IPS-18a (cell line): ENCODE results near the gene CYB561A3.

Experiments used
- H3K27ac ChIP-seq: one replicate; pipeline ENCODE4 v1.5.1; 2013; ENCODE audit warnings: low read length
- H3K27me3 ChIP-seq: one replicate; pipeline ENCODE4 v1.6.1; 2013; ENCODE audit warnings: mild to moderate bottlenecking, low read length; ENCODE audit not compliant: control insufficient read depth, insufficient read depth
- H3K36me3 ChIP-seq: one replicate; pipeline ENCODE4 v1.6.1; 2013; ENCODE audit warnings: low read depth, low read length; ENCODE audit not compliant: control insufficient read depth
- H3K4me1 ChIP-seq: one replicate; pipeline ENCODE4 v1.6.1; 2013; ENCODE audit warnings: low read depth, low read length; ENCODE audit not compliant: control insufficient read depth
- H3K4me3 ChIP-seq: one replicate; pipeline ENCODE4 v1.5.1; 2013; ENCODE audit warnings: low read length
- H3K9ac ChIP-seq: one replicate; pipeline ENCODE4 v1.6.1; 2013; ENCODE audit warnings: mild to moderate bottlenecking, low read length, moderate library complexity
- H3K9me3 ChIP-seq: one replicate; pipeline ENCODE4 v1.6.1; 2013; ENCODE audit warnings: low read depth, low read length; ENCODE audit not compliant: control insufficient read depth

Gene CYB561A3

DNA sequence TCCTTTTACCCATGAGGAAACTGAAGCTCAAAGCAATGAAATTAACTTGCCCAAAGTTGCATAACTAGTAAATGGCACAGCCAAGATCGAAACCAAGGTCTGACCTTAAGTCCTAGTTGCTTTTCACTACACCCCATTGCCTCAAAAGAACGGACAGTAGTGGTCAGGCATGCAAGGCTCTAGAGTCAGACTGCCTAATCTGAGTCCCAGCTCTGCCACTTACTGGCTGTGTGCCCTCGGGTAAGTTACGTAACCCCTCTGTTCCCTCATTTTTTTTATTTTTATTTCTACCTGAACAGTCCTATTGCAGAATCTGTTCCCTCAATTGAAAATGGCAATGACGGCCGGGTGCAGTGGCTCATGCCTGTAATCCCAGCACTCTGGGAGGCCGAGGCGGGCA, 9.6 kb downstream of the CYB561A3 start:
- H3K4me3 ChIP-seq = no peak overlapping the region
- peaks cover 8% of the 10 kb centered on the region for H3K36me3 ChIP-seq
- no peak overlapping the region for H3K9ac ChIP-seq
- no peaks in the 10 kb centered on the region for H3K9me3 ChIP-seq
- no peaks in the 10 kb centered on the region for H3K4me1 ChIP-seq
- no peaks in the 10 kb centered on the region for H3K27me3 ChIP-seq
- no peak overlapping the region for H3K27ac ChIP-seq

- no peak overlapping the region for H3K27ac ChIP-seq
- no peaks in the 10 kb centered on the region for H3K9me3 ChIP-seq
- no peak overlapping the region for H3K9ac ChIP-seq
- H3K4me3 ChIP-seq = no peak overlapping the region
- H3K36me3 ChIP-seq = peaks cover 8% of the 10 kb centered on the region
- no peaks in the 10 kb centered on the region for H3K4me1 ChIP-seq
- H3K27me3 ChIP-seq = no peaks in the 10 kb centered on the region
Measured at GRCh38 chr11:61350803-61351202, 10.9 kb downstream of the CYB561A3 start.

DNA sequence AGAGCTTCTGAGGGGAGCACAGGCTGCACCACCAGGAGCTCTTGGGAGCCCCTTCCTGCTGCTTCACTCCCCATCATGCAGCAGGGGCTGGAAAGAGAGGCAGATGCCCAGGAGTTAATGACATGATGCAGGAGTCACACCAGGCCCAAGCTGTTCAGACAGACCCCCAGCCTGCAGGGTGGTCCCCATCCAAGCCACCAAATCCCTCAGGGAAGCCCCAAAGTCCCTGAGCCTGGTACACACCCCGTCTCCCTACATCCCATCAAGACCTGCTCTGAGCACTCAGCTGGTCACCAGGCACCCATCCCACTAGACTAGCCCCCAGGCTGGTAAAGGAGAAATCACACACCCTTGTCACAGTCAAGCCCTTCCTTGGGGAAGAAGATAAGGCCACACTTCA, 11.3 kb downstream of the CYB561A3 start:
- no peaks in the 10 kb centered on the region for H3K27me3 ChIP-seq
- no peaks in the 10 kb centered on the region for H3K4me1 ChIP-seq
- no peak overlapping the region for H3K27ac ChIP-seq
- H3K36me3 ChIP-seq = peaks cover 8% of the 10 kb centered on the region
- no peaks in the 10 kb centered on the region for H3K9me3 ChIP-seq
- no peak overlapping the region for H3K9ac ChIP-seq
- H3K4me3 ChIP-seq = no peak overlapping the region

DNA sequence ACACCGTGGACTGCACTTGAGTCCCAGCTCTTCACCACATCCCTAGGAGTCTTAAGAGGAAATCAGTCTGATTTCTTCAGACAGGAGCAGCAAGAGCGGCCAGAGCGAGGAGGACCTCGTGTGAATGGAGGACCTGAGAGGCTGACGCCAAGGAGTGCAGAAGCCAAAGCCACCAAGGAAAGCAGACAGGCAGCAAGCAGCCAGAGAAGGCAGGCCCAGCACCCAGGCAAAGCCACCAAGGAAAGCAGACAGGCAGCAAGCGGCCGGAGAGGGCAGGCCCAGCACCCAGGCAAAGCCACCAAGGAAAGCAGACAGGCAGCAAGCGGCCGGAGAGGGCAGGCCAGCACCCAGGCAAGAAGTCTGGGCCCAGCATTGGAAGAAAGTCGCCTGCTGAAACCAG, 11.8 kb downstream of the CYB561A3 start:
- Histone ChIP-seq H3K36me3 (peaks cover 8% of the 10 kb centered on the region), H3K27me3 (no peaks in the 10 kb centered on the region), H3K9me3 (no peaks in the 10 kb centered on the region), H3K4me1 (no peaks in the 10 kb centered on the region), H3K27ac (no peak overlapping the region), H3K9ac (no peak overlapping the region), H3K4me3 (no peak overlapping the region)

- Histone ChIP-seq H3K9ac (no peak overlapping the region), H3K36me3 (peaks cover 8% of the 10 kb centered on the region), H3K27me3 (no peaks in the 10 kb centered on the region), H3K4me1 (no peaks in the 10 kb centered on the region), H3K9me3 (no peaks in the 10 kb centered on the region), H3K4me3 (no peak overlapping the region), H3K27ac (no peak overlapping the region)
Measured at GRCh38 chr11:61349189-61349751, 12.4 kb downstream of the CYB561A3 start.

DNA sequence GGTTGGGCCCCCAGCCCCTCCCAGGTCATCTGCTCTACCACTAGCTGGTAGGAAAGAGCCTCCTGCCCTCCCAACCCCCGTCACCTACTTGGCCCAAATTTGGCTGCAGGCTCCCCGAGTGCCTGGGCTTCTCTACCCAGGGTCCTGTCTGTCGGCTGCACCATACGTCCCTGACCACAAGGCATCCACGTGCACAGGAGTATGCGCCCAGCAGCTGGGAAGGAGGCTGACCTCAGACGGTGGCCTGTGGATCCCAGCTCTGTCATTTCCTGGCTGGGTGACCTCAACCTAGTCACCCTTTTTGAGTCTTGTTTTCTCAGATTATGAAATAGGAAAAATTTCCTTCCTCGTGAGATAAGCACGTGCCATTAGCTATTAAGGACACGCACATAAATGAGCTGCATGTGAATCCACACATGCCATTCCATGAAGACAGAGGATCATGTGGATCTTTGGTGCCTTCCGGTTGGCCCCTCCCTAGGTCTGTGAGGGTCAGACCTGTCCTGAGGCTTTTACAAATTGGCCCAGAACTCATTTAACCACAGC, 13.7 kb downstream of the CYB561A3 start:
- no peak overlapping the region for H3K27ac ChIP-seq
- no peaks in the 10 kb centered on the region for H3K27me3 ChIP-seq
- H3K4me3 ChIP-seq = no peak overlapping the region
- no peaks in the 10 kb centered on the region for H3K4me1 ChIP-seq
- H3K36me3 ChIP-seq = peaks cover 4% of the 10 kb centered on the region
- no peaks in the 10 kb centered on the region for H3K9me3 ChIP-seq
- H3K9ac ChIP-seq = no peak overlapping the region

DNA sequence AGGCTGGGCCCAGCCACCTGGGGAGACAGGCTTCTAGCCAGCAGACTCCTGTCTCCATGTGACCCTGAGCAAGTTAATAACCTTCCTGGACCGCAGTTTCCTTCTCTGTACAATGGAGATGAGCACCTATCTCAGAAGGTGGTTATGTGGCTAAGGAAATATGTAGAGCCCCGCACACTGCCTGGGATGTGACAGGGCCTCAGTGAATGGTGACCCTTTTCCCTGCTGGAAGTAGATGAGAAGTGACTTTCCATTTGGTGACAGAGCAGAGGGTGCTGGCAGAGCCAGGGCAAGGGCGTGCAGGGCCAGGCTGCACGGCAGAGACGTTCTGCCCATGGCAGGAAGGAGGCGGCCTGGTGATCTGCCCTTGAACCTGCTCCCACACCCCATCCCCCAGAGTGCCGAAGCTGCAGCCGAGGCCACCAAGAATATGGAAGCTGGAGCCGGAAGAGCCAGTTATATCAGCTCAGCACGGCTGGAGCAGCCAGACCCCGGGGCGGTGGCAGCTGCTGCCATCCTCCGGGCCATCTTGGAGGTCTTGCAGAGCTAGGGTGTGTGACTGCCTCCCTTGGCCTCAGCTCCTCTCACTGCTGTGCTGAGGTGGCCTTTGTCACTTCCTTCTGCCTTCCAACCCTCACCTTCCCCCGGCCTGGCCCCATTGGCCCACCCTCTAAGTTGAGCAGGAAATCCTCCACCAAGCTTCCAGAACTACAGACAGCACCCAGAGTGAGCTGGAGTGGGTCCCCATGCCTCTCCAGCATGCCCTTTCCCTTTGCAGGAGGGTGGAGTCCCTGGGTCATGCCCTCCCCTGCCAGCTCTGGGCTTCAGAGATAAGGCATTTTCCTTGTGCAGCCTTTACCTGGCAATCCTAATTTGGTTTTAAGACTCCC, 15.5 kb downstream of the CYB561A3 start:
- H3K9me3 ChIP-seq = no peaks in the 10 kb centered on the region
- H3K27ac ChIP-seq = no peak overlapping the region

DNA sequence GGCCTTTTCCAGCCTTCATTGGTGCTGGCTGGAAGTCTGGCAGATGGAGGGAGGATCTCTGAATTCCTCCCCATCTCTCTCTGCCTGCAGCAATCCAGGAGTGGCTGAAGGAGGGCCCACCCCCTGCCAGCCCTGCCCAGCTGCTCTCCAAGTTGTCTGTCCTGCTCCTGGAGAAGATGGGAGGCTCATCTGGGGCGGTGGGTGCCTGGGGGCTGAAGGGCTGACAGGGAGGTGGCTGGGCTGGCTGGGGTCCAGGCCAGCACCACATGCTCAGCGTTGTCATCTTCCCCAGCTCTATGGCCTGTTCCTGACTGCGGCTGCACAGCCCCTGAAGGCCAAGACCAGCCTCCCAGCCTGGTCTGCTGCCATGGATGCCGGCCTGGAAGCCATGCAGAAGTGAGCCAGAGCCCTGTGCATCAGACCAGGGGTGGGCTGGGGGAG, 16.5 kb downstream of the CYB561A3 start:
- Histone ChIP-seq H3K9me3 (no peaks in the 10 kb centered on the region), H3K9ac (no peak overlapping the region), H3K27ac (no peak overlapping the region), H3K27me3 (no peaks in the 10 kb centered on the region), H3K4me1 (no peaks in the 10 kb centered on the region), H3K36me3 (peaks cover 4% of the 10 kb centered on the region), H3K4me3 (no peak overlapping the region)

More for the DNA sequence above, 15.5 kb downstream of the CYB561A3 start:
- Histone ChIP-seq H3K27me3 (no peaks in the 10 kb centered on the region), H3K4me1 (no peaks in the 10 kb centered on the region), H3K36me3 (peaks cover 4% of the 10 kb centered on the region), H3K9ac (no peak overlapping the region), H3K4me3 (no peak overlapping the region)

- Histone ChIP-seq H3K9me3 (no peaks in the 10 kb centered on the region), H3K4me3 (no peak overlapping the region), H3K27ac (no peak overlapping the region), H3K4me1 (no peaks in the 10 kb centered on the region), H3K9ac (no peak overlapping the region), H3K36me3 (no peaks in the 10 kb centered on the region), H3K27me3 (no peaks in the 10 kb centered on the region)
Measured at GRCh38 chr11:61343792-61344745, 17.6 kb downstream of the CYB561A3 start.

DNA sequence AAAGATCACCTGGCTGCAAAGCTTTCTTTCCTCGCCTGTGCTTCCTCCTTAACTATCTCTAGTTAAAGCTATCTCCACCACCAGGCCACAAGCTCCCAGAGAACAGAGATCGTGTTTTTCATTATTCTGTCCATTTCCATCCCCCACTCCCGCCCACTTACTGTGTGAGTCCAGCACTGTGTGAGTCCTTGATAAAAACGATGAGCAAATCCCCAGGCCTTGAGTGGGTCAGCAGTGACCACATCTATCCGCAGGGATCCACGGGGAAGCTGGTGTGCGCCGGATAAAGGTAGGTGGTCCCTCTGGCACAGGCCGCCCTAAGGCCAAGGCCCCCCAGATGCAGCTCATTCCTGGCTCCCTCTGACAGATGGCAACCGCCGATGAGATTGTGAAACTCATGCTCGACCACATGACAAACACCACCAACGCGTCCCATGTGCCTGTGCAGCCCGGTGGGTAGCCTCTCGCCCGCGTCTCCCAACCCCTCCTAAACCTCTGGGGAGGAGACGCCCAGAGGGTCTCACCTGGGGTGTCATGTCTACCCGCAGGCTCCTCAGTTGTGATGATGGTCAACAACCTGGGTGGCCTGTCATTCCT, 19.4 kb downstream of the CYB561A3 start:
- Histone ChIP-seq H3K27ac (no peak overlapping the region), H3K9me3 (no peaks in the 10 kb centered on the region), H3K36me3 (no peaks in the 10 kb centered on the region), H3K4me1 (no peaks in the 10 kb centered on the region), H3K9ac (no peak overlapping the region), H3K27me3 (no peaks in the 10 kb centered on the region), H3K4me3 (no peak overlapping the region)

- Histone ChIP-seq H3K9ac (no peak overlapping the region), H3K27ac (no peak overlapping the region), H3K4me3 (no peak overlapping the region), H3K9me3 (no peaks in the 10 kb centered on the region), H3K4me1 (no peaks in the 10 kb centered on the region), H3K27me3 (no peaks in the 10 kb centered on the region), H3K36me3 (no peaks in the 10 kb centered on the region)
Measured at GRCh38 chr11:61341706-61342105, 20.0 kb downstream of the CYB561A3 start.
